ENCODE measurements around the gene FAM227A. TPM values are rescaled to one million over a fixed set of nuclear protein-coding genes. Genes with fewer than 3 reads are reported as not detected.
"Not testable (repeated sequence)": the region's sequence is repeated elsewhere in the genome, so short reads cannot be mapped to it uniquely, and the experiment has no call there.

FAM227A gene
- total RNA-seq, 4 donors from 2014 or later, result 0.24 to 7.3 (median 0.73) TPM

DNA sequence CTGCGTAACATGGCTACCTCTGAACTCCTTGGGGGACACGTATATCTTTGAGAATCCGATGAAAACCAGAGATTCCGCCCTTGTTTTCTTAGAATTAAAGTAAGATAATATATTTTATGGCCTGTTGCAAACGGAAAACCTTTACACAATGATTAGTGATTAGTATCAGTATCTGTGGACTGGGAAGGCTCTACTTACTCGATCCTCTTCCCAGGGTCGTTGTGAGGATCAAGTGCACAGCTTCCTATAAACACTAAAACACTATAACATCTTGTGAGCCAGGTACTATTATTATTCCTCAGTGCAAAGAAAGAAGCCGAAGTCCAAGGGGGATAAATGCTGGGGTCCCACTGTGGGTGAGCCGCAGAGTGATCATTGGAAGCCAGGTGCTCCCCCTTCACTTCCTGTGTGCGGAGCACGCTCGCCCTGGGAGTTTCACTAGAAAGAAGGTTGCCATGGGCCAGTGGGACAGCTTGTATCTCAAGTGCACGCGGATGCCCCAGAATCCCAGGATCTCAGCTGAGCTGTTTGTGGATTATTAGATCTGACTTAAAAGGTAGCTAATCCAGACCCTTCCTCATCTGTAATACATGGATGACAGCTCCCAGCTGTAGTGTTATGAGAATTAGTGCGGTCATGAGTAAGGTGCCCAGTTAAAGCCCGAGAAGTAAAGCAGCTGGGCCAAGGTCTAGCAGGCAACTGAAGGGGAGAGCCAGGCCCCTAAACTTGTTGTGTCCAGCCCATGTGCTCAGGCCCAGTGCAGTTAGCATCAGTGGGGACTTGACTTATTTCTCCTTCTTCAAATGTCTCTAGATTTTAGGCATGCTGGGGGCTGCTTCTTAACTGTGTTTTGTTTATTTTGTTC, 1.1 kb upstream of the FAM227A start:
- ATAC-seq (ENCODE audit: low FRiP score), result peak; percentile 17

DNA sequence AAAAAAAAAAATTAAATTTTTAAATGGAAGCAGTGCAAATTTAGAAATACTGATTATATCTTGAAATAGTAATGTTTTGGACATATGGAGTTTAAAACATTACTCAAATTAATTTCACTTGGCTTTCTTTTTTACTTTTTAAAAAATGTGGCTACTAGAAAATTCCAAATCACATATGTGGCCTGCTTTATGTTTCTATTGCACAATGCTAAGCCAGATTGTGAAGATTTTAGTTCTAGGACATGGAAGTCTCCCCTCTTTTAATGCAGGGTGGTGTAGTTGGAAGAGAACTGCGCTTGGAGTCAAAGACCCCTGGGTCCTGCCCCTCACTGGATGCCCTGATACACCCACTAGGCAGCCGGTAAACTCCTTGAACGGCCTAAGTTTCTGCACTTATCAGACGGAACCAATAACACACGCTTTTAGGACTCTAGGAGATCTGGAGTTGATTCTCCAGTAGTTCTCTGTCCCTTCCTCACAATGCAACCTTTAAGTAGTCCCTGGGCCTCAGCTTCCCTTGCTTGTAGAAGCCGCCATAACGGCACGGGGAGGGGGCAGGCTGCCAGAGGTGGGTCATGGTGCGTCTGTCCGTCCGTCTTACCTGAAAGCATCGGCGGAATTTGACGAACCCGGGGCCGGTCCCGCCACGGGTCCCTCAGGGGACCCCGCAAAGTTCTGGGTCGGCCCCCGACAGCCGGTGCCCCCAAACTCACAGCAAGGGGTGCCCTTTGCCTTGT, 505 bp downstream of the FAM227A start:
- TF ChIP-seq, protein P1, sequence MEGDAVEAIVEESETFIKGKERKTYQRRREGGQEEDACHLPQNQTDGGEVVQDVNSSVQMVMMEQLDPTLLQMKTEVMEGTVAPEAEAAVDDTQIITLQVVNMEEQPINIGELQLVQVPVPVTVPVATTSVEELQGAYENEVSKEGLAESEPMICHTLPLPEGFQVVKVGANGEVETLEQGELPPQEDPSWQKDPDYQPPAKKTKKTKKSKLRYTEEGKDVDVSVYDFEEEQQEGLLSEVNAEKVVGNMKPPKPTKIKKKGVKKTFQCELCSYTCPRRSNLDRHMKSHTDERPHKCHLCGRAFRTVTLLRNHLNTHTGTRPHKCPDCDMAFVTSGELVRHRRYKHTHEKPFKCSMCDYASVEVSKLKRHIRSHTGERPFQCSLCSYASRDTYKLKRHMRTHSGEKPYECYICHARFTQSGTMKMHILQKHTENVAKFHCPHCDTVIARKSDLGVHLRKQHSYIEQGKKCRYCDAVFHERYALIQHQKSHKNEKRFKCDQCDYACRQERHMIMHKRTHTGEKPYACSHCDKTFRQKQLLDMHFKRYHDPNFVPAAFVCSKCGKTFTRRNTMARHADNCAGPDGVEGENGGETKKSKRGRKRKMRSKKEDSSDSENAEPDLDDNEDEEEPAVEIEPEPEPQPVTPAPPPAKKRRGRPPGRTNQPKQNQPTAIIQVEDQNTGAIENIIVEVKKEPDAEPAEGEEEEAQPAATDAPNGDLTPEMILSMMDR (IDR thresholded peaks at IDR 0.05), result no peak
- no peak for DNase-seq (ENCODE audit: low spot score)
- peak; percentile 4 for ATAC-seq (ENCODE audit: low FRiP score)

More for the DNA sequence above, 1.1 kb upstream of the FAM227A start:
- TF ChIP-seq, protein P1 (IDR thresholded peaks at IDR 0.05), result no peak
- no peak for DNase-seq (ENCODE audit: low spot score)

DNA sequence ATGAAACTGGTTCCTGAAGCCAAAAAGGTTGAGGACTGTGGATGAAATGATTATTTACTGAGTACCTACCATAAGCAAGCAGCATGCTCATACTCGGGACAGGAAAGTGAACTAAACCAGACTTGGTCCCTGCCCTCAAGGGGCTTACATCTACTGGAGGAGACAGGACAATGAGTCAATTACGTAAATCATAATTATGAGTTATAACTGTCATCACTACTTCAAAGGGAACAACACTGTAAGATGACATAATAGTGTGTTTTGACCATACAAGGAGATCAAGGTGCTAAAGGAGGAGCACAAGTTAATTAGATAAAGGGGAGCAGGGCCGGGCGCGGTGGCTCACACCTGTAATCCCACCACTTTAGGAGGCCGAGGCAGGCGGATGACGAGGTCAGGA, 2.5 kb downstream of the FAM227A start:
- TF ChIP-seq, protein P1 (IDR thresholded peaks at IDR 0.05), result no peak
- no peak for DNase-seq (ENCODE audit: low spot score)
- ATAC-seq (ENCODE audit: low FRiP score), result no peak

DNA sequence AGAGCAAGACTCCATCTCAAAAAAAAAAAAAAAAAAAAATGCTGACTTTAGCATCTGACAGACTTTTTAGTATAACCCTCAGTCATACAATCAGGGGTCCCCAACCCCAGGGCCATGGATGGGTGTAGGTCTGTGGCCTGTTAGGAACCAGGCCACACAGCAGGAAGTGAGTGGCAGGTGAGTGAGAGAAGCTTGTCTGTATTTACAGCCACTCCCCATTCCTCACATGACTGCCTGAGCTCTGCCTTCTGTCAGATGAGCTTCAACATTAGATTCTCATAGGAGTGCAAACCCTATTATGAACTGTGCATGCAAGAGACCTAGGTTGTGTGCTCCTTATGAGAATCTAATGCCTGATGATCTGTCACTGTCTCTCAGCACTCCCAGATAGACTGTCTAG, 3.3 kb downstream of the FAM227A start:
- TF ChIP-seq, protein P1 (IDR thresholded peaks at IDR 0.05), result no peak
- DNase-seq (ENCODE audit: low spot score) (no peak), ATAC-seq (ENCODE audit: low FRiP score) (no peak)

DNA sequence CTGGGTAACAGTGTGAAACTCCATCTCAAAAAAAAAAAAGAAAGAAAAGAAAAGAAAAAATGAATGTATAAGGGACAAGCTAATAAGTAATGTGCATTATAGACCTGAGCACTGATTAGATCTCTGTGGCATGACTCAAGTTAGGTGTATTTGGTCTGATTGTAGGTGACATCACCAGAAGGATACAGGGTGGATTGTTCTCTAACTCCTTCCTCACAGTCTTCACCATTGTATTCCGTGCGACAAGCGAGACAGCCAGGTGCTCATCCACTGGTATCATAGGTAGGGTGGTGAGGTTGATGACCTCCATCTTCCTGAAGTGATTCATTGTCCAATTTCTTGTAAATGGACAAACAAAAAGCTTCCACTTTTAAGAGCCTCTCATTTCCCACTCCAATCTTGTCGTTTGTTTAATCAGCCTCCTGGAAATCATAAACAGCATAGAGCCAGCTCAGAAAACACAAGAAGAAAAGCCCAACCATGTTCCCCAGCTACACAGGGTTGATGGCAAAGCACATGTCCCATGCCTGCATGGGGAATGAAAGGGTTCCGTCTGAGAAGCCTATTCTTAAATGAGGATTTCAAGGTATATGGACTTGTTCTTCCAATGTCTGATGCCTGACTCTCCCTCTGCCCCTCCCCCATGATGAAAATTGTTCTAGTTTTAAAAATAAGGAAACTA, 6.2 kb downstream of the FAM227A start:
- DNase-seq (ENCODE audit: low spot score) (no peak), ATAC-seq (ENCODE audit: low FRiP score) (no peak)

DNA sequence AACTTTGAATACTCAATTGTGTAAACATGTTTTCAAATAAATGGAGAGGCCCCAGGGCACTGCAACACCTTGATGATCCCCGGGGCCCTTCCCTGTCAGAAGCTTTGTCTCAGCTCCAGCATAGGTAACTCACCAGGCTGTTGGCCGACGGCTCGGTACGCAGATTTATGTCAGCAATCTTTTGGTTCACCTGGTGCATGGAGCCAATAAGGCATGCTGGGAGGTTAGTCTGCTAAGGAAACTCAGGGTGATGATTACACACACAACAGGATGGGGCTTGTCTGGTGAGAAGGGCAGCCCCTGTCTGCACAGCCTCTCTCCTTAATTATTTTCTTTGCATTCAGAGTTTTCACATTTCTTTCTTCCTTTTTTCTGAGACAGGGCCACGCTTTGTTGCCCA, 10.8 kb downstream of the FAM227A start:
- ATAC-seq (ENCODE audit: low FRiP score), result no peak
- TF ChIP-seq, protein P1 (IDR thresholded peaks at IDR 0.05), result no peak

More for the DNA sequence above, 6.2 kb downstream of the FAM227A start:
- TF ChIP-seq, protein P1 (IDR thresholded peaks at IDR 0.05), result no peak

DNA sequence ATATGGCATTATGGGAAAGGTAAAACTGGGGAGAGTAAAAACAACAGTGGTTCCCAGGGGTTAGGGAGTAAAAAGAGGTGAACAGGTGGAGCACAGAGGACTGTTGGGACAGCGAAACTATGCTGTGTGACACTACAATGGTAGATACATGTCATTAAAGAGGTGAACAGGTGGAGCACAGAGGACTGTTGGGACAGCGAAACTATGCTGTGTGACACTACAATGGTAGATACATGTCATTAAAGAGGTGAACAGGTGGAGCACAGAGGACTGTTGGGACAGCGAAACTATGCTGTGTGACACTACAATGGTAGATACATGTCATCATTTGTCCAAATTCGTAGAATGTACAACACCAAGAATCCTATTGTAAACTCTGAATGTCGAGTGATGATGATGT, 11.9 kb downstream of the FAM227A start:
- not testable (repeated sequence) for ATAC-seq (ENCODE audit: low FRiP score); DNase-seq (ENCODE audit: low spot score)

More for the DNA sequence above, 10.8 kb downstream of the FAM227A start:
- DNase-seq (ENCODE audit: low spot score), result no peak

Measured in omental fat pad (tissue), 4 donors.